Measurements from ENCODE around the gene STAG2.

DNA sequence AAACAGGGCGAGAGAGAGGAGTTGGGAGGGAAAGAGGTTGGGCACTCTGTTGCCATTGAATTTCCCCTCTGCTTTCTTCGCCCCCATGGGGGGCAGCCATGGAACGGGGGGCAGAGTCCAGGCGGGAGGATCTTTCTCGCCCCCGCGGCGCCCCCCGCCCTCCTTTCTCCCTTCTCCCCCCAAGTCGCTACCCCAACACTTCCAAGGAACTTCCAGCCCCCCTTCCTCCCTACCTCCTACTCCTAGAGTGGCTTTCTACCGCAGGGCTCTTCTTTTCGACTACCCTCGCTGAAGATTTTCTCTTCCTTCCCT is 594 bp upstream of the STAG2 start:
- TF ChIP-seq POLR2A (IDR thresholded peaks at IDR 0.05; ENCODE audit: low read length) (no peak), GATA1 (IDR thresholded peaks at IDR 0.05; ENCODE audit: low read depth, low read length) (no peak)

Data from erythroblast (primary cell).